OCI-LY1 (cell line): ENCODE data around the gene PCP4.

Source experiments
- H2AFZ ChIP-seq: fragments of 200-600 bp; sonication (generic), shearing (Covaris generic); 2 replicates; pipeline ENCODE4 v1.6.0; 2014; ENCODE audit warnings: antibody characterized with exemption, mild to moderate bottlenecking, low read length
- H3F3A ChIP-seq: fragments of 200-600 bp; sonication (generic), shearing (Covaris generic); 2 replicates; pipeline ENCODE4 v1.6.0; 2014; ENCODE audit warnings: mild to moderate bottlenecking, antibody characterized with exemption, low read length, moderate library complexity; ENCODE audit not compliant: insufficient read depth
- H3K27ac ChIP-seq: fragments of 200-600 bp; sonication (generic); 2 replicates; pipeline ENCODE4 v1.5.1; 2014; ENCODE audit warnings: low read length, mixed run types, mild to moderate bottlenecking, low read depth; ENCODE audit not compliant: poor library complexity, severe bottlenecking
- H3K27me3 ChIP-seq: fragments of 200-600 bp; sonication (generic); 2 replicates; pipeline ENCODE4 v1.6.0; 2014; ENCODE audit warnings: antibody characterized with exemption, mild to moderate bottlenecking, low read length, moderate library complexity; ENCODE audit not compliant: insufficient read depth
- H3K36me3 ChIP-seq: fragments of 200-600 bp; sonication (generic); 2 replicates; pipeline ENCODE4 v1.6.1; 2014; ENCODE audit warnings: mild to moderate bottlenecking, antibody characterized with exemption, low read length, moderate library complexity, mixed read lengths; ENCODE audit not compliant: insufficient read depth
- H3K4me1 ChIP-seq: fragments of 200-600 bp; sonication (generic); 2 replicates; pipeline ENCODE4 v1.5.1; 2014; ENCODE audit warnings: mild to moderate bottlenecking, low read length, moderate library complexity; ENCODE audit not compliant: insufficient read depth, severe bottlenecking
- H3K4me2 ChIP-seq: fragments of 200-600 bp; sonication (generic), shearing (Covaris generic); 2 replicates; pipeline ENCODE4 v1.6.1; 2014; ENCODE audit warnings: low read length
- H3K4me3 ChIP-seq: fragments of 200-600 bp; sonication (generic); 2 replicates; pipeline ENCODE4 v1.5.1; 2014; ENCODE audit warnings: low read length, low read depth, mild to moderate bottlenecking, mixed read lengths; ENCODE audit not compliant: poor library complexity, severe bottlenecking
- H3K79me2 ChIP-seq: fragments of 200-600 bp; shearing (Covaris generic); 2 replicates; pipeline ENCODE4 v1.6.1; 2016; ENCODE audit warnings: mixed run types, low read length, mixed read lengths; ENCODE audit not compliant: insufficient read depth
- H3K9ac ChIP-seq: fragments of 200-600 bp; sonication (generic), shearing (Covaris generic); 2 replicates; pipeline ENCODE4 v1.6.1; 2014; ENCODE audit warnings: mild to moderate bottlenecking, low read length, mixed read lengths
- H3K9me2 ChIP-seq: fragments of 200-600 bp; sonication (generic), shearing (Covaris generic); 2 replicates; pipeline ENCODE4 v1.6.1; 2014; ENCODE audit warnings: low read depth, mild to moderate bottlenecking, low read length, mixed read lengths
- H3K9me3 ChIP-seq: fragments of 200-600 bp; shearing (Covaris generic); 2 replicates; pipeline ENCODE4 v1.6.1; 2014; ENCODE audit warnings: low read length, mixed read lengths
- H4K20me1 ChIP-seq: fragments of 200-600 bp; sonication (generic), shearing (Covaris generic); 2 replicates; pipeline ENCODE4 v1.6.0; 2016; ENCODE audit warnings: mild to moderate bottlenecking, low read length; ENCODE audit not compliant: insufficient read depth
- CTCF ChIP-seq: fragments of 200-600 bp; sonication (generic), shearing (Covaris generic); IDR thresholded peaks from 2 replicates; pipeline ENCODE4 v1.5.1; 2017; ENCODE audit warnings: mild to moderate bottlenecking, antibody characterized with exemption, low read length, moderate library complexity, mixed read lengths
- EZH2 ChIP-seq: fragments of 200-600 bp; sonication (generic), shearing (Covaris generic); IDR thresholded peaks from 2 replicates; pipeline ENCODE4 v1.8.0; 2017; ENCODE audit warnings: borderline replicate concordance, mixed run types, mild to moderate bottlenecking, antibody characterized with exemption, low read length, moderate library complexity, mixed read lengths

PCP4 gene

GRCh38 chr21:39965026-39965425 lies 97.8 kb downstream of the PCP4 start:
- Histone ChIP-seq H3K4me2 (no peak overlapping the region), H3K4me1 (no peaks in the 10 kb centered on the region), H3K9me2 (no peaks in the 10 kb centered on the region), H3K36me3 (no peaks in the 10 kb centered on the region), H3K79me2 (no peaks in the 10 kb centered on the region), H3K27me3 (no peaks in the 10 kb centered on the region), H3K4me3 (no peak overlapping the region), H3F3A (no peaks in the 10 kb centered on the region), H3K9ac (no peak overlapping the region), H4K20me1 (no peaks in the 10 kb centered on the region), H3K9me3 (no peaks in the 10 kb centered on the region), H3K27ac (no peak overlapping the region), H2AFZ (no peak overlapping the region)
- no peak for TF ChIP-seq CTCF

GRCh38 chr21:39966786-39967185 lies 99.5 kb downstream of the PCP4 start:
- no peaks in the 10 kb centered on the region for H3F3A ChIP-seq

GRCh38 chr21:39968010-39968409 lies 100.8 kb downstream of the PCP4 start:
- H3K36me3 ChIP-seq, result no peaks in the 10 kb centered on the region
- no peak overlapping the region for H3K4me3 ChIP-seq
- no peaks in the 10 kb centered on the region for H3K9me3 ChIP-seq
- H3K27ac ChIP-seq, result no peak overlapping the region
- no peaks in the 10 kb centered on the region for H3K79me2 ChIP-seq
- H4K20me1 ChIP-seq, result no peaks in the 10 kb centered on the region
- no peak overlapping the region for H3K9ac ChIP-seq
- no peaks in the 10 kb centered on the region for H3K27me3 ChIP-seq
- no peak overlapping the region for H3K4me2 ChIP-seq
- H2AFZ ChIP-seq, result no peak overlapping the region
- H3K4me1 ChIP-seq, result no peaks in the 10 kb centered on the region
- no peaks in the 10 kb centered on the region for H3K9me2 ChIP-seq
- H3F3A ChIP-seq, result no peaks in the 10 kb centered on the region
- TF ChIP-seq CTCF, result peak; percentile 11; the same call in 1 of the 2 replicates
- no peak for TF ChIP-seq EZH2

More at GRCh38 chr21:39966786-39967185, 99.5 kb downstream of the PCP4 start:
- Histone ChIP-seq H3K4me2 (no peak overlapping the region), H3K79me2 (no peaks in the 10 kb centered on the region), H3K27ac (no peak overlapping the region), H3K27me3 (no peaks in the 10 kb centered on the region), H3K9ac (no peak overlapping the region), H3K4me1 (no peaks in the 10 kb centered on the region), H3K36me3 (no peaks in the 10 kb centered on the region), H3K9me3 (no peaks in the 10 kb centered on the region), H2AFZ (no peak overlapping the region), H3K9me2 (no peaks in the 10 kb centered on the region), H3K4me3 (no peak overlapping the region), H4K20me1 (no peaks in the 10 kb centered on the region)
- TF ChIP-seq EZH2 (no peak), CTCF (no peak)
